Vagina (tissue), 2 donors: ENCODE data around the gene SMCR8.

Experiments used
- POLR2A ChIP-seq, 2 donors: fragments of 450-650 bp; IDR thresholded peaks; one replicate each; pipeline ENCODE4 v1.6.1; 2017; ENCODE audit warnings: antibody characterized with exemption in 2 of 2, mild to moderate bottlenecking in 2 of 2, moderate library complexity in 2 of 2
- POLR2AphosphoS5 ChIP-seq, 2 donors: sonication (generic); formaldehyde crosslinking; IDR thresholded peaks; one replicate each; pipeline ENCODE4 v1.9.0; 2017; ENCODE audit warnings: antibody characterized with exemption in 2 of 2, mild to moderate bottlenecking in 2 of 2, low read depth in 1 of 2; ENCODE audit not compliant: insufficient read depth in 1 of 2
- TF ChIP-seq, protein P1 (sequence below), 3 experiments: fragments of 450-650 bp in 2 of 3; fragments of 200-600 bp in 1 of 3; sonication (generic) in 1 of 3; IDR thresholded peaks; one replicate each; pipeline ENCODE4 v1.5.1; 2017 to 2019; ENCODE audit warnings: antibody characterized with exemption in 3 of 3, mild to moderate bottlenecking in 2 of 3, moderate library complexity in 2 of 3

DNA sequence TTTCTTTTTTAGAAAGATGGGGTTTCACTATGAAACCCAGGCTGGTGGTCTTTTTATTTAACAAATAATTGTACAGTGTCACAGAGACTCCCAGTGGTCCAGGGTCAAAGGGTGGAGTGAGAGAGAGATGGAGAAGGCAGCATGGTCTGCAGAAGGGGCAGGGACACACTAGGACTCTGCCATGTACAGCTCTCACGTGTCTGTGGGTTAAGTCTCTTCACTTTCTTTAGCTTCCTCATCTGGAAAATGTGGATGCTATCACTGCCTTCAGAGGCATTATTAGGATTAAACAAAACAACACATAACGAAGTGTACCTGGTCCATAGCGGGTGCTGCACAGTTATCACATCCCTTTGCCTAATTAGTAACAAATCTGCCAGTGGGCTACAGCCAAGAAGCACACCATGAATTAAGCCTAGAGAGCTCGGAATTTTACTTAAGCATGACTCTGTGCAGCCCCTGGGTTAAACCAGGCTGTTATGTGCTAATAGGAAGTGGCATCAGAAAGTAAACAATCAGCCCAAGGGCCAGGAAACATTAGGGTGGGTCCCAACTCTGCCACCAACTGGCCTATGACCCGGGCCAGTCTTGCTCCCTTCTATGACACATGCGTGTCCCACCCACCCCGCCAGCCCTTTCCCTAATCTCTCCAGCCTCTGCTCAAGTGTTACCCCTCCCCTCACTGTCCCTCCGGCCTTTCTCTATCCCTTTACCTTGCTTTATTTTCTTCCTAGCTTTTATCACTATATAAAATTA lies 14.2 kb upstream of the SMCR8 start:
- no peak for TF ChIP-seq POLR2AphosphoS5 (IDR thresholded peaks at IDR 0.05; ENCODE audit: insufficient read depth in 1 of 2, low read depth in 1 of 2)
- TF ChIP-seq, protein P1, sequence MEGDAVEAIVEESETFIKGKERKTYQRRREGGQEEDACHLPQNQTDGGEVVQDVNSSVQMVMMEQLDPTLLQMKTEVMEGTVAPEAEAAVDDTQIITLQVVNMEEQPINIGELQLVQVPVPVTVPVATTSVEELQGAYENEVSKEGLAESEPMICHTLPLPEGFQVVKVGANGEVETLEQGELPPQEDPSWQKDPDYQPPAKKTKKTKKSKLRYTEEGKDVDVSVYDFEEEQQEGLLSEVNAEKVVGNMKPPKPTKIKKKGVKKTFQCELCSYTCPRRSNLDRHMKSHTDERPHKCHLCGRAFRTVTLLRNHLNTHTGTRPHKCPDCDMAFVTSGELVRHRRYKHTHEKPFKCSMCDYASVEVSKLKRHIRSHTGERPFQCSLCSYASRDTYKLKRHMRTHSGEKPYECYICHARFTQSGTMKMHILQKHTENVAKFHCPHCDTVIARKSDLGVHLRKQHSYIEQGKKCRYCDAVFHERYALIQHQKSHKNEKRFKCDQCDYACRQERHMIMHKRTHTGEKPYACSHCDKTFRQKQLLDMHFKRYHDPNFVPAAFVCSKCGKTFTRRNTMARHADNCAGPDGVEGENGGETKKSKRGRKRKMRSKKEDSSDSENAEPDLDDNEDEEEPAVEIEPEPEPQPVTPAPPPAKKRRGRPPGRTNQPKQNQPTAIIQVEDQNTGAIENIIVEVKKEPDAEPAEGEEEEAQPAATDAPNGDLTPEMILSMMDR (IDR thresholded peaks at IDR 0.05): no peak
- TF ChIP-seq POLR2A (IDR thresholded peaks at IDR 0.05): no peak
